Measurements from ENCODE around the gene TRIM44.
"Not testable (repeated sequence)": the region's sequence is repeated elsewhere in the genome, so short reads cannot be mapped to it uniquely, and the experiment has no call there.

The TRIM44 gene

DNA sequence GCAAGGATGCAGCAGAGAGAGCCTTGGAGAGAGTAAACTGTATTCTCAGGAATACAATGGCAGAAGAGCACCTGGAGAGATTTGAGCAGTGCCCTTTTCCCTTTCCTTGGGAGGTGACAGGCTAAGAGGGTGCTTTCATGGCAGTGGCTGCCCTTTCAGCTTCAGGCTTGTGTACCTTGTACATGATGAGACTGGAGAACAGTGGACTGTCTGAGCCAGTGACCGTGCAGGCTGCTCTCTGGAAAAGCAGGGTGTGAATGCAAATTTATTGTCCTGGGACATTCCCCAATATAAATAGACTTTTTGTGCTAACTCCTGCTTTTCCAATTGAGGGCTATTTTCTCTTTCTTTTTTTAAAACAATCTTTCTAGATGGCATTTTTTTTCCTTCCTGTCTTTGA lies 99.3 kb downstream of the TRIM44 start:
- no peak for DNase-seq

GRCh38 chr11:35763301-35763700 lies 100.7 kb downstream of the TRIM44 start:
- DNase-seq = no peak

DNA sequence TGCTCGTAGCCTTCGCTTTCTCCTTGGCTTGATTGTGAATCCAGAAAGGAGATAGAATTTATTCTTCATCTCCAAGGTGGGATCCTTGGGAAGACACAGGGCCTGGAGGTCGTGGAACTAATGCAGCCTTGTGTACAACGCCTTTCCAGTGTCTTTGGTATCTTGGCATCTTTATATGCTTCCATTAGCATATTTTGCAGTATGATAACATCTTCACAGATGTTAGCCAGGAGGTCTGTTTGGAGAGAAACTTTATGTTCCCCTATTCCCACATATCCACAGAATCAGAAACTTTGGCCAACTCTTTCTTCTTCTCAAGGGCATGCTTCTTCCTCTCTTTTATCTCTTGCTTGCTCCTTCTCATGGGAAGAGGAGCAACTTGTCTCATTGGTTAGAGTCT lies 101.2 kb downstream of the TRIM44 start:
- no peak for DNase-seq

GRCh38 chr11:35764417-35764816 lies 101.8 kb downstream of the TRIM44 start:
- no peak for DNase-seq

DNA sequence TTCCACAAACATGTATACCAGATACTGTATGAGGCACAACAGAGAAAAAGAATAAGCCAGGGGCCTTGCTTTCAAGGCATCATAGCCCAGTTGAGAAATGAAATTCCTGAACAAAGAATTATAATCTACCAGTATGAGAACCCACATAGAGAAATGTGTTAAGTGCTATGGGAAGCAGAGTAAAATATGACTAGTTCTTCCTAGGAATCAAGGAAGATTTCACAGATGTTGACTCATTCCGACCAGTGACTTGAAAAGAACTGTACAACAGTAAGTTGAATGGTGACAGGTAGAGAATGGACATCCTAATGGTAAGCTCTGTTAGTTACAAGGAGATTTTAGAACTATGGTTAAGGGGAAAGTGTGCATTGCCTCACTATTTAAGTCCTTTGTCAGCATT lies 102.6 kb downstream of the TRIM44 start:
- DNase-seq = no peak

DNA sequence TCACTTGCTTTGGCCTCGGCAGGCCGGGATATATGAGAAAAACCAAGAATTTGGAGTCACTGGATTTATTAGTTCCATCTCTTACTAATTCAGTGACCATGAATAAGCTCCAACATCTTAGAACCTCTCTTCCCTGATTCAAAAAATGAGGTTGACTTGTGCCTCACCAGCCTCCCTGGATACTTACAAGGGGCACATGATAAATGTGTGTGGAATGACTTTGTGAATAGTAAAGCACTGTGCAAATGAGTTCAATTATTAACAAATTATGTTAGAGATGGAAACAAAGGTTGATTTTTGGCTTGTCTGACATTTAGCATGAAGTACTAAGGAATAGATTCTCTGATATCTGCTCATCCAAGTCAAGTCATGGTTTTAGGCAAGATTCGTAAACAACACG lies 104.1 kb downstream of the TRIM44 start:
- DNase-seq = no peak

- DNase-seq = not testable (repeated sequence)
Observed at GRCh38 chr11:35770425-35770824, 107.8 kb downstream of the TRIM44 start.

DNA sequence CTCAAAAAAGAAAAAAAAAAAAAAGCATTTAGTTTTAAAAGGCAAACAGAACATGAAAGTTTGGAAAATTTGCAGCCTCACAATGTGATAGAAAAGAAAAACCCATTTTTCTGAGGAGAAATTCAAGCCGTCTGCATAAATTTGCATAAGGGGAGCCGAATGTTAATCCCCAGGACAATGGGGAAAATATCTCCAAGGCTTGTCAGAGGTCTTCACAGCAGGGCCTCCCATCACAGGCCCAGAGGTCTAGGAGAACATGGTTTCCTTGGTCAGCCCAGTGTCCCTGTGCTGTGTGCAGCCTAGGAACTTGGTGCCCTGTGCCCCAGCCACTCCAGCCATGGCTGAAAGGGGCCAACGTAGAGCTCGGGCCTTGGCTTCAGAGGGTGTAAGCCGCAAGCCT lies 109.1 kb downstream of the TRIM44 start:
- DNase-seq = no peak

DNA sequence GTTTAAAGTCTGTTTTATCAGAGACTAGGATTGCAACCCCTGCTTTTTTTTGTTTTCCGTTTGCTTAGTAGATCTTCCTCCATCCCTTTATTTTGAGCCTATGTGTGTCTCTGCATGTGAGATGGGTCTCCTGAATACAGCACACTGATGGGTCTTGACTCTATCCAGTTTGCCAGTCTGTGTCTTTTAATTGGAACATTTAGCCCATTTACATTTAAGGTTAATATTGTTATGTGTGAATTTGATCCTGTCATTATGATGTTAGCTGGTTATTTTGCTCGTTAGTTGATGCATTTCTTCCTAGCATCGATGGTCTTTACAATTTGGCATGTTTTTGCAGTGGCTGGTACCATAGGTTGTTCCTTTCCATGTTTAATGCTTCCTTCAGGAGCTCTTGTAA lies 114.7 kb downstream of the TRIM44 start:
- DNase-seq = not testable (repeated sequence)

GRCh38 chr11:35778943-35779342 lies 116.4 kb downstream of the TRIM44 start:
- DNase-seq = not testable (repeated sequence)

GRCh38 chr11:35779409-35779808 lies 116.8 kb downstream of the TRIM44 start:
- DNase-seq = no peak

DNA sequence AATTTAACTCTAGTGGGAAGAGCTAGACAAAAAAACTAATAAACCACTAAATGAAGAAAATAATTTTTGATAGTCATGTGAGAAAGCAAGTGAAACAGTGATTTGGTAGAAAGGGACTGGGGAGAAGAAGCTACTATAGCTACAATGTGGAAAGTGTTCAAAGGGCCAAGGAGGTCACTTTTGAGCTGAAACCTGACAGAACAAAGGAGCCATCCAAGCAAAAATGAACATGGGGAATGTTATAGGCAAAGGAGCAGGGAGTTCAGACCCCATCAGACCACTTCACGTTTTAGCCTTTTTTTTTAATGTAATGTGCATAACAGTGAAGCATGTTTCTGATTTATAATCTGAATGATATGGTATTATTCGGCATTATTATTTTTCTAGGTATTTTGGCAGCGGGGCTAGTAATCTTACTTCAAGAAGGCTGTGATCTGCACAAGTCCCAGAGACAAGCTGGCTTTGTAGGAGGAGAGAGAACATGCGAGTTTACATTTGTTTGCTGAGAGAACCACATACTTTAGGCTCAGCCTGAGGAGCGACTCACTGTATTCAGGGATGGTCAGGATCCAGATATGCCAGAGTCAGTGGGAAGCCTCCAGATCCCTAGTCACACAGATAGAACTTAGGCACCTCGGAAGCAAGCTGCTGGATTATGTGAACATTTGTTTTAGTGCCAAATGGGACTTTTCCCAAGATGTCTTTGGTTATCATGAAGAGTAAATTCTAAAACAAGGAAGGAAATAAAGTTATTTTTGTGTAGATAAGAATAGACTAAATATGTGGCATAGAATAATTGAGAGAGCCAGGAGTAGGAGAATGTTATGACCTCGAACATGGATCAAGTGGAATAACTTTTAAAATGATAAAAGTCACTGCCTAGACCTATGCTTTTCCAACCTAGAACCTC lies 118.6 kb downstream of the TRIM44 start:
- DNase-seq = no peak

GRCh38 chr11:35781861-35782470 lies 119.4 kb downstream of the TRIM44 start:
- no peak for DNase-seq

DNA sequence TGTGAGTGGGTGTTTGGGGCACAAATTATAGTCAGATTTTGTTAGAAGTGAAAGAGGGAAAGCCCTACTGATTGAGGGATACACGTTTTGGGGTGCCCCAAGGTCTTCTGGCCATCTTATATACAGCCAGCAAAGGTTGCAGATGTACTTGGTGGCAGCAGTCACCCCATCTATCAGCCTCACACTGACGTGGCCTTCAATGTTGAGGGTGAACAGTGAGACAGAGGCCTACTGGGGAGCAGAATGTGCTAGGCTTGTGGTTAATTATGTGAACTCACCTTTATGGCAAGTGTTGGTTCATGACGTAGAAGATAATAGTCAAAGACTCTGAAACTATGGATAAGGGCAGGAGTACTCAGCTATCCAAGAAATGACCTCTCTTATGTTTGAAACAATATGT lies 121.2 kb downstream of the TRIM44 start:
- no peak for DNase-seq

GRCh38 chr11:35784699-35785098 lies 122.1 kb downstream of the TRIM44 start:
- DNase-seq = no peak

- DNase-seq = no peak
Observed at GRCh38 chr11:35785287-35786167, 123.0 kb downstream of the TRIM44 start.

DNA sequence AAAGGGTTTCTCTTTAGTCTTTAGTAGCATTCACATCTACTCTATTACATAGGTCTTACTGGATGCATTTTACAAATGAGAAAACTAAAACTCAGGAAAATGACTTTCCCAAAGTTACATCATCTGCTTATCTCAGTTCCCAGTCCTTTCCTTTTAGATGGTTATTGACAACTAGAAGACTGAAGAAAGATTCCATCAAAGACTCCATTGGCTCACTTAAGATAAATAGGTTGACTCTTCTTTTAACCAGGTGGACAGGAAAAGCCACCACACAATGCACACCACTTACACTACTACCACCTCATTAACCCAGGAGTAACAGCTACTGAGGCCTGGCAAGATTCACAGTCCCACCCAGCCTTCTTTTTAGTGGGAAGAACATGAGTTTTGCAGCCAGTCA lies 123.6 kb downstream of the TRIM44 start:
- no peak for DNase-seq

DNA sequence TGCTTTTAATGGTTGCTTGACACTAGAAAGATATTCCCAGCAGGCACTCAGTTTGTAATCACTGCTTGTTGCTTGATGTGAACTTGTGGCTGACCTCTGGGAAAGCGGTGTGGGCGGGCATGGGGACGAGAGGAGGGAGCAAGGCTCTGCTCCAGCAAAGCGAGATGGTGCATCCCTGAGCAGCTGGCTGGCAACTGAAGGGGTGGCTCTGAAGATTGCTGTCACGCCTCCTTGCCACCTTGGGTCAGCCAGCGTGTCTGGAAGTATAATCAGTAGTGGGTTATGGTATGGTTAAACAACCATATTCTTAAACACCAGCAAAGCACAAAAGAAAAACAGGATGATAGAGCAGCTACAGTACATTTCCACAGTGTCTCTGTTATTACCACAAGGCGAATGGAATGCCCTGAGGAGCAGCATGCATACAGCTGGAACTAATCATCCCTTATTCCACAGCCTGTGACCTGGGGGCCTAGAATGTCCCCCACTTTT lies 124.5 kb downstream of the TRIM44 start:
- DNase-seq = no peak

GRCh38 chr11:35787626-35788025 lies 125.1 kb downstream of the TRIM44 start:
- no peak for DNase-seq

GRCh38 chr11:35791088-35791958 lies 128.7 kb downstream of the TRIM44 start:
- no peak for DNase-seq

GRCh38 chr11:35792148-35792845 lies 129.7 kb downstream of the TRIM44 start:
- no peak for DNase-seq

DNA sequence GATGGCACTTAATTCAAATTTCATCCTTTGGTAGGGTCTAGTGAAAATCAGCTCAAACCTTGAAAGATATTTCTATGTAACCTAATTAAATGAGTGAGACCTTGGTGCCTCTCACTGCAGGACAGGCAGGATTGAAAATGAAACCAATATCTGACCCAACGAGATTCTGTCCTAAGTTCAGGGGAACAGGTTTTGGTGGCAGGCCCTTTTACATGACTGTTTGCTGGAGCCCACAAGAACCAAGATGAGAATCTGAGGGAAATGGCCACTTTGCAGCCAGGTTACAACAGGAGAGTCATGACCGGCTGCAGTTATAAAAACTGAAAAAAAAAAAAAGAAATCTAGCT lies 130.2 kb downstream of the TRIM44 start:
- no peak for DNase-seq

All from CD4-positive, alpha-beta T cell treated with Interleukin-15 for 1 hour (primary cell).